Naive B cell (primary cell): ENCODE results near the gene RILPL1. TPM values are rescaled to one million over a fixed set of nuclear protein-coding genes. Genes with fewer than 3 reads are reported as not detected.
"Not testable (repeated sequence)": the region's sequence is repeated elsewhere in the genome, so short reads cannot be mapped to it uniquely, and the experiment has no call there.

ENCODE experiments used
- ATAC-seq, 2 donors: fragments of 150-1000 bp; cut with Tn5 transposase; 2 replicates each; pipeline ENCODE4 v1.10.0; 2021; ENCODE audit warnings: low read depth in 2 of 2, mild to moderate bottlenecking in 2 of 2, moderate library complexity in 2 of 2
- DNase-seq: peaks from one replicate; pipeline ENCODE4 v3.0.0; 2022
- H3K27ac Mint-ChIP-seq, 6 donors: one replicate each; pipeline ENCODE4 v1.8.0; 2020 to 2022; ENCODE audit warnings: mild to moderate bottlenecking in 6 of 6, mixed read lengths in 6 of 6, moderate library complexity in 5 of 6, inconsistent platforms in 2 of 6
- H3K27me3 Mint-ChIP-seq, 3 donors: one replicate each; pipeline ENCODE4 v1.8.0; 2021 to 2022; ENCODE audit warnings: mixed read lengths in 3 of 3, mild to moderate bottlenecking in 1 of 3
- H3K36me3 Mint-ChIP-seq, 2 donors: one replicate each; pipeline ENCODE4 v1.8.0; 2020 to 2022; ENCODE audit warnings: mixed read lengths in 2 of 2, inconsistent platforms in 1 of 2, mild to moderate bottlenecking in 1 of 2
- H3K4me1 Mint-ChIP-seq, 3 donors: one replicate each; pipeline ENCODE4 v1.8.0; 2020 to 2022; ENCODE audit warnings: mixed read lengths in 3 of 3, inconsistent platforms in 1 of 3, mild to moderate bottlenecking in 1 of 3, moderate library complexity in 1 of 3
- H3K4me3 Mint-ChIP-seq, 8 donors: one replicate each; pipeline ENCODE4 v1.8.0; 2020 to 2022; ENCODE audit warnings: mild to moderate bottlenecking in 8 of 8, mixed read lengths in 8 of 8, moderate library complexity in 8 of 8, inconsistent platforms in 2 of 8
- H3K9me3 Mint-ChIP-seq, 7 donors: one replicate each; pipeline ENCODE4 v1.8.0; 2020 to 2022; ENCODE audit warnings: mixed read lengths in 7 of 7, mild to moderate bottlenecking in 5 of 7, inconsistent platforms in 2 of 7, moderate library complexity in 1 of 7
- polyA plus RNA-seq, 6 donors: library from polyadenylated mRNA; unstranded; fragments of 300-500 nt; fragmentation: Illumina TruSeq; gene quantifications; one replicate each; pipeline ENCODE4 v1.2.3, GENCODE V29; 2021; ENCODE audit warnings: low read depth in 6 of 6

RILPL1 gene
- polyA plus RNA-seq, 6 donors from 2014 or later = 0.07 to 0.25 (median 0.14) TPM; not detected in 2

GRCh38 chr12:123548107-123548506 lies 14.6 kb upstream of the RILPL1 start:
- Mint-ChIP-seq H3K27ac (no peak overlapping the region), H3K9me3 (peaks cover 0 to 3% (median 0%) of the 10 kb centered on the region in 7 donors), H3K4me1 (no peaks in the 10 kb centered on the region), H3K4me3 (no peak overlapping the region), H3K36me3 (no peaks in the 10 kb centered on the region), H3K27me3 (peaks cover 26 to 47% (median 29%) of the 10 kb centered on the region in 3 donors)
- ATAC-seq (no peak), DNase-seq (no peak)

DNA sequence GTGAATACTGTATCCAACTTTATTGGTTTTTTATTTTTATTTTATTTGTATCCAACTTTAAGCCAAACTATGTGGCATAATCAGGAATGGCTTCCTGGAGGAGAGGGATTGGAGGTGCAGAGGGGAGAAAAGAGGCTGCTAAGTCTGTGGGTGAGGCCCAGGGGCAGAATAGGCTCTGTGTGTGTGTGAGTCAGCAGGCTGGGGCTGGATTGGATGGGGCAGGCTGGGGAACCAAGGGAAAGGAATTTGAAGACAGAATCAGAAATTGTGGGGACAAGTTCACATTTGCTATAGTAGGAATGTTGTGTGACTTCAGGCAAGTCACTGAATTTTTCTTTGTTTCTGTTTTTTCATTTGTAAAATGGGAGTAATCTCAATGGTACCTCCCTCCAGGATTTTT lies 12.8 kb upstream of the RILPL1 start:
- no peak overlapping the region for H3K27ac Mint-ChIP-seq
- H3K9me3 Mint-ChIP-seq = peaks cover 0 to 3% (median 0%) of the 10 kb centered on the region in 7 donors
- DNase-seq (no peak), ATAC-seq (no peak)
- H3K4me3 Mint-ChIP-seq = no peak overlapping the region
- no peaks in the 10 kb centered on the region for H3K36me3 Mint-ChIP-seq
- no peaks in the 10 kb centered on the region for H3K4me1 Mint-ChIP-seq
- peaks cover 22 to 42% (median 29%) of the 10 kb centered on the region in 3 donors for H3K27me3 Mint-ChIP-seq

DNA sequence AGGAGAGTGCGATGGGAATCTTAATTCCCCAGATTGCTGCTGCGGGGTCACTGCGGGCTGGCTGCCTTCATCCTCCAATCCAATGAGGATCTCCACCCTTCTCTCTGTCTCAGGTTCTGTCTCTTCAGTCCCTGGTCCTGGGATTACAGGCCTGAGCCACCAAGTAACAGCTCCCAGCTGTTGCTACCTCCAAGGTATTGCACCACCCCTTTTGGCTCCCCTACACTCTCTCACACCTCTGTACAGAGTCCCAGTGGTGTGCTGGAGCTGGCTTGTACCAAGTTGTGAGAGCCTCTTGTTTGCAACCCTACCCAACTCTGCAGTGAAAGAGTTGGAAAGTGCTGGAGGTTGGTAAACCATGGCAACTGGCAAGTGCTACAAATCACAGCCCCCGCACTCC lies 10.0 kb upstream of the RILPL1 start:
- ATAC-seq (no peak), DNase-seq (no peak)
- Mint-ChIP-seq H3K27ac (no peak overlapping the region), H3K36me3 (no peaks in the 10 kb centered on the region), H3K27me3 (peaks cover 12 to 43% (median 24%) of the 10 kb centered on the region in 3 donors), H3K4me3 (no peak overlapping the region), H3K4me1 (no peaks in the 10 kb centered on the region), H3K9me3 (peaks cover 0 to 3% (median 0%) of the 10 kb centered on the region in 7 donors)

DNA sequence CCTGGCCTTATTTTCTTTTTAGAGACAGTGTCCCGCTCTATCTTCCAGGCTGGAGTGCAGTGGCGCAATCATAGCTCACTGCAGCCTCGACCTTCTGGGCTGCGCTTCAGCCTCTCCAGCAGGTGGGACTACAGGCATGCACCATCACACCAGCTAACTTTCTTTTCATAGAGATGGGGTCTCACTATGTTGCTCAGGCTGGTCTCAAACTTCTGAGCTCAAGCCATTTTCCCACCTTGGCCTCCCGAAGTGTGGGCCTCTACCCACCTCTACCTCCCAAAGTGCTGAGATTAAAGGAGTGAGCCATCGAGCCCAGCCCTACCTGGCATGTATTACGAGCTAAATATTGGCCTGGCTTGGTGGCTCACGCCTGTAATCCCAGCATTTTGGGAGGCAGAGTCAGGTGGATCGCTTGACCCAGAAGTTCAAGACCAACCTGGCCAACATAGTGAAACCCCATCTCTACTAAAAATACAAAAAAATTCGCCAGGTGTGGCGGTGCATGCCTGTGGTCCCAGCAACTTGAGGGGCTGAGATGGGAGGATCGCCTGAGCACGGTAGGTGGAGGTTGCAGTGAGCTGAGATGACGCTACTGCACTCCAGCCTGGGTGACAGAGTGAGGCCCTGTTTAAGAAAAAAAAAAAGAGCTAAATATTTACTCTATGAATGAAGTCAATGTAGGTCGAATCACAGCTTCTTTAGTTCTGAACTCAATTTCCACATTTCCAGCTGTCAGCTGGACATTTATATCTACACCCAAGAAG lies 7.6 kb upstream of the RILPL1 start:
- Mint-ChIP-seq H3K4me3 (no peak overlapping the region), H3K4me1 (no peaks in the 10 kb centered on the region), H3K27me3 (peaks cover 4 to 23% (median 13%) of the 10 kb centered on the region in 3 donors), H3K9me3 (no peaks in the 10 kb centered on the region), H3K27ac (no peak overlapping the region), H3K36me3 (no peaks in the 10 kb centered on the region)
- no peak for ATAC-seq
- no peak for DNase-seq

DNA sequence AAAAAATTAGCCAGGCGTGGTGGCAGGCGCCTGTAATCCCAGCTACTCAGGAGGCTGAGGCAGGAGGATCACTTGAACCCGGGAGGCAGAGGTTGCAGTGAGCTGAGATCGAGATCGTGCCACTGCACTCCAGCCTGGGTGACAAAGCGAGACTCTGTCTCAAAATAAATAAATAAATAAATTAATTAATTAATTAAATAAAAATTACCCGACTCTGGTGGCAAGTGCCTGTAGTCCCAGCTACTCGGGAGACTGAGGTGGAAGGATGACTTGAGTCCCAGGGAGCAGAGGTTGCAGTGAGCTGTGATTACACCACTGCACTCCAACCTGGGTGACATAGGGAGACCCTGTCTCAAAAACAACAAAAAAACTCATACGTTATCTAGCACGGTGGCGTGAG lies 2.4 kb upstream of the RILPL1 start:
- not testable (repeated sequence) for H3K9me3 Mint-ChIP-seq, DNase-seq, H3K36me3 Mint-ChIP-seq, ATAC-seq
- H3K4me1 Mint-ChIP-seq = peaks cover 12 to 22% (median 16%) of the 10 kb centered on the region in 3 donors
- peak overlapping the region in 4 of 8 donors; percentile 49 to 75 (median 66) for H3K4me3 Mint-ChIP-seq
- H3K27me3 Mint-ChIP-seq = peaks cover 4 to 20% (median 13%) of the 10 kb centered on the region in 3 donors
- H3K27ac Mint-ChIP-seq = peak overlapping the region in 1 of 6 donors; percentile 37

DNA sequence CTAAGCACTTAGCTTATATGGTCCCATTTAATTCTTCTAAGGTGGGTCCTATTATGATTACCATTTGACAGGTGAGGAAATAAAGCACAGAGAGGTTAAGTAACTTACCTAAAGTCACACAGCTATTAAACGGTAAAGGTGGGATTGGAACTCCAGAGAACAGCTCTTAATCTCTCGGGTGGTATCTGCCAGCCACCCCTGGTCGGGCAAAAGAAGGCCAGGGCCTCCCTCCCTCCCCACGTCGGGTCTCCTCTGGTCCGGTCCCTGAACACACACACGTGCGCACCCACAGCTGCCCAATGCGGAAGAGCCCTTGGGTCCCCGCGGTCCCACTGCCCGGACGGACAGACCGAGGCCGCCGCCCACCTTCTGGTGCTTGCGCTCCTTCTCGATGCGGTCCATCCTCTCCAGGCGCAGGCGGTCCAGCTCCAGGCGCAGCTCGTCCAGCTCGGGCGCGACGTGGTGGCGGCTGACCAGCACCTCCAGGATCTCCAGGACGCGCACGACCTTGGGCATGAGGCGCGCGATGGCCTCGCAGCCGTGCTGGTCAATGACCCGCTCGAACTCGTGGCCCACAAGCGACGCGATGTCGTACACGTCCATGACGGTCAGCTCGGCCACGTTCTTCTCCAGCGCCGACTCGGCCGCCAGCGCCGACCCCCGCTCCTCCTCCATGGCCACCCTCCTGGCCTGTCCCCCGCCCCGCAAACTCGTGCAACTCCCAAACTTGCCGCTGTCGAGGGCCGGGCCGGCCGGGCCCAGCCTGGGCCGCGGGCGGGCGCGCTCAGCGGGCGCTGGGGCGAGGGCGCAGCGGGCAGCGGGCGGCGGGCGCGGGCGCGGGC lies 490 bp downstream of the RILPL1 start:
- Mint-ChIP-seq H3K4me3 (peak overlapping the region; percentile 72 to 92 (median 84)), H3K36me3 (peaks cover 0 to 5% of the 10 kb centered on the region in 2 donors), H3K4me1 (peaks cover 12 to 22% (median 16%) of the 10 kb centered on the region in 3 donors), H3K27me3 (peaks cover 5 to 12% (median 5%) of the 10 kb centered on the region in 3 donors), H3K27ac (peak overlapping the region in 3 of 6 donors; percentile 4 to 62 (median 52)), H3K9me3 (no peaks in the 10 kb centered on the region)
- ATAC-seq = peak in 1 of 2 donors; percentile 10
- DNase-seq = no peak

GRCh38 chr12:123532019-123532418 lies 1.5 kb downstream of the RILPL1 start:
- no peaks in the 10 kb centered on the region for H3K9me3 Mint-ChIP-seq
- peaks cover 0 to 5% of the 10 kb centered on the region in 2 donors for H3K36me3 Mint-ChIP-seq
- peak overlapping the region; percentile 72 to 92 (median 84) for H3K4me3 Mint-ChIP-seq
- peaks cover 5 to 9% (median 5%) of the 10 kb centered on the region in 3 donors for H3K27me3 Mint-ChIP-seq
- DNase-seq = peak; percentile 60
- H3K4me1 Mint-ChIP-seq = peaks cover 12 to 22% (median 16%) of the 10 kb centered on the region in 3 donors
- peak; percentile 75 to 76 for ATAC-seq
- peak overlapping the region in 2 of 6 donors; percentile 56 to 62 for H3K27ac Mint-ChIP-seq

DNA sequence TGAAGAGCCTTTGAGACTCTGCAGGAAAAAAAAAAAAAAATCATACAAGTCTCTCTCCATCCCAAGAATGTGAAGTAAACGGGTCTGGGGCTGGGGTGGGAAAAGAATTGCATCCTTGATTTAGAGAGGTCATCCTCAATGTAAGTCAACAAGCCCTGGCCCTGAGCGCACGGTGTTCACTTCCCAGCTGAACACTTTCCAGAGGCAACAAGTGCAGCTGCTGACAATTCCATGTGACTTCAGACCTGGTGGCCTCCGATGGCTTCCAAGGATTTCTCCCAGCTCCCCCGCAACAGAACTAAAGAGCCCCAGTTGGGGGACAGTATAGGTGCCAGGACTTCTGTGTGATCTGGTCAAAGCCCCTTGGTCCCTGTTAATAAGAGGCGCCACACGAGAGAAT lies 2.4 kb downstream of the RILPL1 start:
- peaks cover 5 to 14% (median 5%) of the 10 kb centered on the region in 3 donors for H3K27me3 Mint-ChIP-seq
- no peak overlapping the region for H3K27ac Mint-ChIP-seq
- DNase-seq (no peak), ATAC-seq (no peak)
- H3K4me1 Mint-ChIP-seq = peaks cover 12 to 22% (median 16%) of the 10 kb centered on the region in 3 donors
- peak overlapping the region in 2 of 8 donors; percentile 23 to 40 for H3K4me3 Mint-ChIP-seq
- H3K36me3 Mint-ChIP-seq = peaks cover 0 to 5% of the 10 kb centered on the region in 2 donors
- no peaks in the 10 kb centered on the region for H3K9me3 Mint-ChIP-seq

DNA sequence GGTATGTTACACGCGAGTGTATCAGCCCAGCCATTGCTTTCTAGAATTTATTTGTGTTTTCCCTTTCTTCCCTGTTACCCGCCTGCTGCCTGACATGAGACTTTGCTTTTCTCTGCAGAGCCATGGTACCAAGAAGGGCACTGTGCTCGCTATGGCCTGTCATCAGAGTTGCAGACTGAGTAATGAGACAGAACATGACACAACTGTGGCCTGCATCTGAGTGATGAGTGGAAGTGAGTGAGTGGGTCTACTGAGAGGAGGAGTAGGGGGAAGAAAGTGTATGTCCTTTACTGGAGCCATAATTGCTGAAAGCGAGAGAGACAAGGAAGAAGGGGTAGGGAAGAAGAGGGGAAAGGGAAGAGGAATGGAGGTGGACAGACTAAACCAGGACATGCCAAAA lies 2.9 kb downstream of the RILPL1 start:
- Mint-ChIP-seq H3K27me3 (peaks cover 5 to 14% (median 5%) of the 10 kb centered on the region in 3 donors), H3K9me3 (no peaks in the 10 kb centered on the region), H3K36me3 (peaks cover 0 to 5% of the 10 kb centered on the region in 2 donors), H3K27ac (peak overlapping the region in 1 of 6 donors; percentile 18), H3K4me1 (peaks cover 12 to 22% (median 16%) of the 10 kb centered on the region in 3 donors), H3K4me3 (peak overlapping the region in 1 of 8 donors; percentile 40)
- ATAC-seq = no peak
- DNase-seq = no peak

DNA sequence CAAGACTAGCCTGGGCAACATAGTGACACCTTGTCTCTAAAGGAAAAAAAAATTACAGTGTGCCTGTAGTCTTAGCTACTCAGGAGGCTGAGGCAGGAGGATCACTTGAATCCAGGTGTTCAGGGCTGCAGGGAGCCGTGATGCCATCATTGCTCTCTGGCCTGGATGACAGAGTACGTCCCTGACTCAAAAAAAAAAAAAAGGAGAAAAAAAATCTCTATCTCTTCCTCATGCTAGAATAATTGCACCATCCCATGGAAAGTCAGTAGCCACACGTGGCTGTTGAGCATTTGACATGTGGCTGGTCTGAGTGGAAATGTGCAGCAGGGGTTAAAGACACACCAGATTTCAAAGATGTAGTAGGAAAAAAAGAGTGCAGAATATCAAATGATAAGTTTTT lies 3.8 kb downstream of the RILPL1 start:
- Mint-ChIP-seq H3K36me3 (peaks cover 0 to 5% of the 10 kb centered on the region in 2 donors), H3K9me3 (no peaks in the 10 kb centered on the region), H3K4me3 (no peak overlapping the region), H3K27me3 (peaks cover 5 to 17% (median 6%) of the 10 kb centered on the region in 3 donors), H3K4me1 (peaks cover 12 to 22% (median 16%) of the 10 kb centered on the region in 3 donors), H3K27ac (peak overlapping the region in 1 of 6 donors; percentile 20)
- DNase-seq (no peak), ATAC-seq (no peak)

DNA sequence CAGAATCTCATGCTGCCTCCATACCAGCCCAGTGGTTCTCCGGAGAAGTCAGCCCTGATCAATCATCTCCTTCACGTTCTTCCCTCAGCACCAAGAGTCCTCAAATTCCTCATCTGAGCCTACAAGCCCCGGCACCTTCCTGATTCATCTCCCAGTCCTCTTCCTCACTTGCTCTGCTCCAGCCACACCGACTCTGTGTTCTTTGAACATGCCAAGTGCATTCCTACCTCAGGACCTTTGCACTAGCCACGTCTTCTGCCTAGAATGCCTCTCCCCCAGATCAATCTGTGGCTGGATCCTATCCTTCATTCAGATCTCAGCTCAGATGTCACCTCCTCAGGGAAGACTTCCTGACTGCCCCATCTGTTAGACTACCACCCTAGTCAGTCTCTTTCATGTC lies 4.7 kb downstream of the RILPL1 start:
- Mint-ChIP-seq H3K4me1 (peaks cover 8 to 18% (median 16%) of the 10 kb centered on the region in 3 donors), H3K9me3 (no peaks in the 10 kb centered on the region), H3K27ac (no peak overlapping the region), H3K4me3 (peak overlapping the region in 1 of 8 donors; percentile 47), H3K36me3 (peaks cover 0 to 5% of the 10 kb centered on the region in 2 donors), H3K27me3 (peaks cover 5 to 22% (median 6%) of the 10 kb centered on the region in 3 donors)
- DNase-seq (no peak), ATAC-seq (no peak)

DNA sequence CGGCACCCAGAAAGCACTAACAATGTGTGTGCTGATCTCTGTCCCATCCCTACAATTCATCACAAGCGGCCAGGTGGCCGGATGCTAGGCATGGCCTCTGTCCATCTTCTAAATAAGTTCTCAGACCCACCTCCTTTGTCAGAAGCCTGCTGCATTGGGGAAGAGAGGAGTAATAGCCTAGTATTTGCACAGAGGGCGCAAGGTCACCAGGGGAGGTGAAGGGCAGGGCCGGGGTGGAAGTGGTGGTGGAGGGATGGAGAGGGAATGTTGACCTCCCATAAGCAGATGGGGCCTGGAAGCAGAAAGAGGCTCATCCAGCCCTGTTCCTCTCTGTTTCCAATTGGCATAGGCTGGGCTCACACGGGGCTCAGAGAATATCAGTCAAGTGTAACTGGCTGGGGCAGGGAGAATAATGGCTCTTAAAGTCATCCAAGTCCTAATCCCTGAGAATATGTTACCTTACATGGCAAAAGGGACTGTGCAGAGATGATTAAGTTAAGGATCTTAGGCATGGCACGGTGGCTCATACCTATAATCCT lies 6.9 kb downstream of the RILPL1 start:
- no peak for DNase-seq
- no peak for ATAC-seq
- Mint-ChIP-seq H3K27me3 (peaks cover 5 to 22% (median 6%) of the 10 kb centered on the region in 3 donors), H3K4me3 (no peak overlapping the region), H3K27ac (peak overlapping the region in 1 of 6 donors; percentile 85), H3K9me3 (no peaks in the 10 kb centered on the region), H3K4me1 (peaks cover 0 to 5% (median under 1%) of the 10 kb centered on the region in 3 donors), H3K36me3 (peaks cover 0 to 5% of the 10 kb centered on the region in 2 donors)

DNA sequence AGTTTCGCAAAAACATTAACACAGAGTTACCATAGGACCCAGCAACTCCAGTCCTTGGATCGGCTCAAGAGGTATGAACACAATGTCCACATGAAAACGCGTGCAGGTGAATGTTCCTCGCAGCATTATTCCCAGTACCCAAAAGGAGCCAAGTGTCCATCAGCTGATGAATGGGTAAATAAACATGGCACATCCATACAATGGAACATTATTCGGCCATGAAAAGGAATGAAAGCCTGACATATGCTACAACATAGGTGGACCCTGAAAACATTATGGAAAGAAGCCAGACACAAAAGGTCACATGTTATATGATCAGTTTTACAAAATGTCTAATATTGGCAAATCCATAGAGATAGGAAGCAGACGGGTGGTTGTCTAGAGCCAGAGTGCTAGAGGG lies 9.1 kb downstream of the RILPL1 start:
- no peak overlapping the region for H3K27ac Mint-ChIP-seq
- ATAC-seq = no peak
- H3K4me1 Mint-ChIP-seq = no peaks in the 10 kb centered on the region

More for the DNA sequence above, 9.1 kb downstream of the RILPL1 start:
- peaks cover 0 to 5% of the 10 kb centered on the region in 2 donors for H3K36me3 Mint-ChIP-seq
- no peaks in the 10 kb centered on the region for H3K9me3 Mint-ChIP-seq
- H3K27me3 Mint-ChIP-seq = peaks cover 5 to 22% (median 6%) of the 10 kb centered on the region in 3 donors
- H3K4me3 Mint-ChIP-seq = no peak overlapping the region
- no peak for DNase-seq
